OCI-LY7 (cell line): Measurements from ENCODE around the gene SRRT. TPM values are rescaled to one million over a fixed set of nuclear protein-coding genes. Genes with fewer than 3 reads are reported as not detected.

Experiments
- BruUV-seq: library from RNA; stranded (reverse); fragments of 400-500 nt; replicated peaks from 2 replicates; lab custom pipeline; 2021; lab: Mats Ljungman, UMichigan
- CTCF ChIA-PET: fragments of 300-600 bp; sonication (Branson Sonifier 250); formaldehyde crosslinking; loops from one replicate; lab custom pipeline; 2022; ENCODE audit warnings: antibody characterized with exemption; ENCODE audit not compliant: unreplicated experiment; lab: Charles Lee
- POLR2A ChIA-PET: fragments of 300-600 bp; sonication (Branson Sonifier 250); formaldehyde crosslinking; loops from one replicate; lab custom pipeline; 2022; ENCODE audit warnings: antibody characterized with exemption; lab: Charles Lee
- DNase-seq: peaks from one replicate; pipeline ENCODE4 v3.0.0-alpha.2; 2015; ENCODE audit warnings: low spot score
- H2AFZ ChIP-seq: fragments of 200-600 bp; sonication (generic), shearing (Covaris generic); 2 replicates; pipeline ENCODE4 v1.6.1; 2014; ENCODE audit warnings: mild to moderate bottlenecking, antibody characterized with exemption, low read length, moderate library complexity
- H3K27ac ChIP-seq: fragments of 200-600 bp; sonication (generic); 2 replicates; pipeline ENCODE4 v1.5.1; 2014; ENCODE audit warnings: mixed run types, low read depth, mild to moderate bottlenecking, moderate library complexity, low read length, inconsistent platforms; ENCODE audit not compliant: poor library complexity, severe bottlenecking
- H3K36me3 ChIP-seq: fragments of 200-600 bp; sonication (generic); 2 replicates; pipeline ENCODE4 v1.6.1; 2014; ENCODE audit warnings: mild to moderate bottlenecking, antibody characterized with exemption, low read length, moderate library complexity, mixed read lengths; ENCODE audit not compliant: insufficient read depth
- H3K4me1 ChIP-seq: fragments of 200-600 bp; sonication (generic); 2 replicates; pipeline ENCODE4 v1.5.1; 2014; ENCODE audit warnings: mild to moderate bottlenecking, low read length; ENCODE audit not compliant: insufficient read depth, poor library complexity, severe bottlenecking
- H3K4me2 ChIP-seq: fragments of 200-600 bp; sonication (generic); 2 replicates; pipeline ENCODE4 v1.6.1; 2014; ENCODE audit warnings: mild to moderate bottlenecking, low read length
- H3K4me3 ChIP-seq: fragments of 200-600 bp; sonication (generic); 2 replicates; pipeline ENCODE4 v1.5.1; 2014; ENCODE audit warnings: mild to moderate bottlenecking, low read depth, low read length; ENCODE audit not compliant: poor library complexity, severe bottlenecking
- H3K79me2 ChIP-seq: fragments of 200-600 bp; sonication (generic); 2 replicates; pipeline ENCODE4 v1.6.1; 2016; ENCODE audit warnings: low read depth, mild to moderate bottlenecking, low read length, moderate library complexity, mixed read lengths; ENCODE audit not compliant: insufficient read depth
- H3K9me2 ChIP-seq: fragments of 200-600 bp; sonication (generic); 2 replicates; pipeline ENCODE4 v1.6.1; 2016; ENCODE audit warnings: mild to moderate bottlenecking, low read length, mixed read lengths; ENCODE audit not compliant: insufficient read depth
- H3K9me3 ChIP-seq: fragments of 200-600 bp; sonication (generic); 2 replicates; pipeline ENCODE4 v1.6.1; 2014; ENCODE audit warnings: mild to moderate bottlenecking, mixed run types, low read length, mixed read lengths
- H4K20me1 ChIP-seq: fragments of 200-600 bp; sonication (generic); 2 replicates; pipeline ENCODE4 v1.6.1; 2014; ENCODE audit warnings: mild to moderate bottlenecking, antibody characterized with exemption, low read length, moderate library complexity, mixed read lengths; ENCODE audit not compliant: insufficient read depth
- EZH2phosphoT487 ChIP-seq: fragments of 200-600 bp; sonication (generic); IDR thresholded peaks from 2 replicates; pipeline ENCODE4 v1.6.1; 2018; ENCODE audit warnings: low read depth, borderline replicate concordance, mild to moderate bottlenecking, mixed run types, antibody characterized with exemption, low read length, moderate library complexity, mixed read lengths
- intact Hi-C: fragments of 100-400 bp; cut with micrococcal nuclease; formaldehyde crosslinking; loops from one replicate; pipeline ENCODE4 v1.10.0; 2022; ENCODE audit not compliant: unreplicated experiment
- total RNA-seq, 2 experiments: library from RNA; depleted of rRNA in 1 of 2; stranded (reverse); fragments of >200 nt in 1 of 2; shearing (Covaris generic) in 1 of 2; gene quantifications; 2 replicates each; pipeline ENCODE4 v1.2.3, GENCODE V29; 2014 to 2022
- TF ChIP-seq, protein P1 (sequence below): fragments of 200-600 bp; sonication (generic); conservative IDR thresholded peaks from 2 replicates; pipeline ENCODE4 v1.5.1; 2014; ENCODE audit warnings: mild to moderate bottlenecking, antibody characterized with exemption, low read length, moderate library complexity, mixed read lengths

The SRRT gene
- total RNA-seq, 2 experiments from 2014 or later = 154 to 264 TPM

DNA sequence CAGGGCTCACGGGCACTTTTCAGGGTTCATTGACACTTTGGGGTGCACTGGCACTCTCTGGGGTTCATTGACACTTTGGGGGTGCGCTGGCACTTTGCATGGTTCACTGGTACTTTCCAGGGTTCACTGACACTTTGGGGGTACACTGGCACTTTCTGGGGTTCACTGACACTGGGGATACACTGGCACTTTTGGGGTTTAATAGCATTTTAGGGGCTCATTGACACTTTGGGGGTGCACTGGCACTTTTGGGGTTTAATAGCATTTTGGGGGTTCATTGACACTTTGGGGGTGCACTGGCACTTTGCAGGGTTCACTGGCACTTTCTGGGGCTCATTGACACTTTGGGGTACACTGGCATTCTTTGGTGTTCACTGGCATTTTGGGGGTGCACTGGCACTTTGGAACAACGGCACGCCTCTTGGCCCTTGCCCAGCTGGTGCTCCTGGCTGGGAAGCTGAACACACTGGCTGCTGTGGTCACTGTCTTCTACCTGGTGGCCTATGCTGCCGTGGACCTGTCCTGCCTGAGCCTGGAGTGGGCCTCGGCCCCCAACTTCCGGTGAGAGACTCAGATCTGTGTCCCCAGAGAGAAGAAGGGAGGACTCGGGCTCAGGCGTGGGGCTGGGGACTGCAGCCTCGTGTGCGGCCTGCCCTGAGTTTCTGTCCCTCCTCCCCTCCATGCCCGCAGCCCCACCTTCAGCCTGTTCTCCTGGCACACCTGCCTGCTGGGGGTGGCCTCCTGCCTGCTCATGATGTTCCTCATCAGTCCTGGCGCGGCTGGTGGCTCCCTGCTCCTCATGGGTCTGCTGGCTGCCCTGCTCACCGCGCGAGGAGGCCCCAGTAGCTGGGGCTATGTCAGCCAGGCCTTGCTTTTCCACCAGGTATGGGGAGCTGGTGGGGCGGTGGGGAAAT lies 13.9 kb upstream of the SRRT start:
- Histone ChIP-seq H2AFZ (no peak overlapping the region), H3K27ac (no peak overlapping the region), H3K4me2 (no peak overlapping the region), H3K79me2 (no peaks in the 10 kb centered on the region), H4K20me1 (no peaks in the 10 kb centered on the region), H3K9me2 (no peaks in the 10 kb centered on the region), H3K36me3 (peaks cover 29% of the 10 kb centered on the region), H3K9me3 (no peaks in the 10 kb centered on the region), H3K4me1 (no peaks in the 10 kb centered on the region), H3K4me3 (no peak overlapping the region)
- POLR2A ChIA-PET = no interaction called here
- BruUV-seq = no TSS peak
- TF ChIP-seq EZH2phosphoT487 = no peak
- TF ChIP-seq, protein P1, sequence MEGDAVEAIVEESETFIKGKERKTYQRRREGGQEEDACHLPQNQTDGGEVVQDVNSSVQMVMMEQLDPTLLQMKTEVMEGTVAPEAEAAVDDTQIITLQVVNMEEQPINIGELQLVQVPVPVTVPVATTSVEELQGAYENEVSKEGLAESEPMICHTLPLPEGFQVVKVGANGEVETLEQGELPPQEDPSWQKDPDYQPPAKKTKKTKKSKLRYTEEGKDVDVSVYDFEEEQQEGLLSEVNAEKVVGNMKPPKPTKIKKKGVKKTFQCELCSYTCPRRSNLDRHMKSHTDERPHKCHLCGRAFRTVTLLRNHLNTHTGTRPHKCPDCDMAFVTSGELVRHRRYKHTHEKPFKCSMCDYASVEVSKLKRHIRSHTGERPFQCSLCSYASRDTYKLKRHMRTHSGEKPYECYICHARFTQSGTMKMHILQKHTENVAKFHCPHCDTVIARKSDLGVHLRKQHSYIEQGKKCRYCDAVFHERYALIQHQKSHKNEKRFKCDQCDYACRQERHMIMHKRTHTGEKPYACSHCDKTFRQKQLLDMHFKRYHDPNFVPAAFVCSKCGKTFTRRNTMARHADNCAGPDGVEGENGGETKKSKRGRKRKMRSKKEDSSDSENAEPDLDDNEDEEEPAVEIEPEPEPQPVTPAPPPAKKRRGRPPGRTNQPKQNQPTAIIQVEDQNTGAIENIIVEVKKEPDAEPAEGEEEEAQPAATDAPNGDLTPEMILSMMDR = no peak
- CTCF ChIA-PET = no interaction called here
- DNase-seq = no peak
- intact Hi-C loops = no loop called here

DNA sequence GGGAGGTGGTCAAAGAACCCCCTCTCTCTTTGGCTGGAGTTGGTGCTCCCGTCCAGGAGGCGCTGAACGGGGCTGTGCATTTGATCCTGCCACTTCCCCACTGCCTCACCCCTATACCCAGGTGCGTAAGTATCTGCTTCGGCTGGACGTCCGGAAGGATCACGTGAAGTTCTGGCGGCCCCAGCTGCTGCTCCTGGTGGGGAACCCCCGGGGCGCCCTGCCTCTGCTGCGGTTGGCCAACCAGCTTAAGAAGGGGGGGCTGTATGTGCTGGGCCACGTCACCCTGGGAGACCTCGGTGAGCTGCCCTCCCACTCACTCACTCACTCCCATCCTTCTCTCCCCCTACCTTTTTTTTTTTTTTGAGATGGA lies 13.3 kb upstream of the SRRT start:
- no peak overlapping the region for H3K4me2 ChIP-seq
- H3K79me2 ChIP-seq = no peaks in the 10 kb centered on the region
- H3K9me2 ChIP-seq = no peaks in the 10 kb centered on the region
- no peaks in the 10 kb centered on the region for H3K9me3 ChIP-seq
- no peaks in the 10 kb centered on the region for H4K20me1 ChIP-seq
- H2AFZ ChIP-seq = no peak overlapping the region
- no peak for DNase-seq
- H3K4me1 ChIP-seq = peaks cover 1% of the 10 kb centered on the region
- H3K4me3 ChIP-seq = no peak overlapping the region
- intact Hi-C loops = no loop called here
- peaks cover 29% of the 10 kb centered on the region for H3K36me3 ChIP-seq
- no peak overlapping the region for H3K27ac ChIP-seq
- no TSS peak for BruUV-seq
- no peak for TF ChIP-seq EZH2phosphoT487
- TF ChIP-seq, protein P1 = no peak
- POLR2A ChIA-PET = no interaction called here
- CTCF ChIA-PET = no interaction called here

DNA sequence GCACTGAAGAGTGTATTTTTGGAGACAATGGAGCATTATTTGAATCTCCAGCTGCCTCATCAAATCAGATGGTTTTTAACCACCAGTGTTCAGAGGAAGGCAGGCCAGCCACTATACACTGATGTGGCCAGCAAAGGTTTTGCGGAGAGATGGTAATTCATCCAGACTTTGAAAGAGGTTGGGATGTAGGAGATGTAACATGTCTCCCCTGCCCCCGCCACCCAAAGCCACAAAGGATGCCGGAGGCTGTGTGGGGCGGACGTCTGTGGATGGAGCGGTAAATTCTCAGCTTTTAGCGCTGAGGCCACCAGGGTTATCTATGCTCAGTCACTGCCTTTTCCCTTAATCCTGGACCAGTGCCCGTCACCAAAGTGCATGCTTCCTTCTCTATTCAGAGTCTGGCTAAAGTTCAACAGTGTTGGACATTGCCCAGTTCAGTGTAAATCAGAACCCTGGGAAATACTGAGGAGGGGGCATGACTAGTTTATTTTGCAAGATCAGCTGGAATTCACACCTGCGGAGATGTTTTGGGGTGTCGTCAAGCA lies 11.4 kb upstream of the SRRT start:
- Histone ChIP-seq H3K9me2 (no peaks in the 10 kb centered on the region), H3K4me2 (no peak overlapping the region), H3K4me3 (no peak overlapping the region), H3K27ac (no peak overlapping the region), H3K79me2 (no peaks in the 10 kb centered on the region), H3K9me3 (no peaks in the 10 kb centered on the region), H2AFZ (no peak overlapping the region), H3K36me3 (peaks cover 29% of the 10 kb centered on the region), H3K4me1 (peaks cover 9% of the 10 kb centered on the region), H4K20me1 (no peaks in the 10 kb centered on the region)
- DNase-seq = no peak
- POLR2A ChIA-PET = interaction anchor here (0.6 kb wide), 1 partner anchor 9 kb away, joined by 6 read pairs; no protein-coding TSS in a partner anchor
- CTCF ChIA-PET = no interaction called here
- no TSS peak for BruUV-seq
- TF ChIP-seq, protein P1 = no peak
- no peak for TF ChIP-seq EZH2phosphoT487
- intact Hi-C loops = no loop called here
